Suprapubic skin (tissue), 4 donors: Measurements from ENCODE around the gene ZNF394.

Experiments used
- CTCF ChIP-seq, 2 donors: fragments of 200-600 bp in 1 of 2; fragments of 450-650 bp in 1 of 2; sonication (generic) in 1 of 2; IDR thresholded peaks; one replicate each; pipeline ENCODE4 v1.5.1; 2016 to 2019; ENCODE audit warnings: antibody characterized with exemption in 2 of 2, mild to moderate bottlenecking in 1 of 2, moderate library complexity in 1 of 2
- POLR2A ChIP-seq, 2 donors: fragments of 450-650 bp; IDR thresholded peaks; one replicate each; pipeline ENCODE4 v1.6.1; 2017; ENCODE audit warnings: antibody characterized with exemption in 2 of 2, mild to moderate bottlenecking in 2 of 2, moderate library complexity in 2 of 2
- POLR2AphosphoS5 ChIP-seq, 3 donors: sonication (generic); formaldehyde crosslinking; IDR thresholded peaks; one replicate each; pipeline ENCODE4 v1.6.1; 2017; ENCODE audit warnings: antibody characterized with exemption in 3 of 3

DNA sequence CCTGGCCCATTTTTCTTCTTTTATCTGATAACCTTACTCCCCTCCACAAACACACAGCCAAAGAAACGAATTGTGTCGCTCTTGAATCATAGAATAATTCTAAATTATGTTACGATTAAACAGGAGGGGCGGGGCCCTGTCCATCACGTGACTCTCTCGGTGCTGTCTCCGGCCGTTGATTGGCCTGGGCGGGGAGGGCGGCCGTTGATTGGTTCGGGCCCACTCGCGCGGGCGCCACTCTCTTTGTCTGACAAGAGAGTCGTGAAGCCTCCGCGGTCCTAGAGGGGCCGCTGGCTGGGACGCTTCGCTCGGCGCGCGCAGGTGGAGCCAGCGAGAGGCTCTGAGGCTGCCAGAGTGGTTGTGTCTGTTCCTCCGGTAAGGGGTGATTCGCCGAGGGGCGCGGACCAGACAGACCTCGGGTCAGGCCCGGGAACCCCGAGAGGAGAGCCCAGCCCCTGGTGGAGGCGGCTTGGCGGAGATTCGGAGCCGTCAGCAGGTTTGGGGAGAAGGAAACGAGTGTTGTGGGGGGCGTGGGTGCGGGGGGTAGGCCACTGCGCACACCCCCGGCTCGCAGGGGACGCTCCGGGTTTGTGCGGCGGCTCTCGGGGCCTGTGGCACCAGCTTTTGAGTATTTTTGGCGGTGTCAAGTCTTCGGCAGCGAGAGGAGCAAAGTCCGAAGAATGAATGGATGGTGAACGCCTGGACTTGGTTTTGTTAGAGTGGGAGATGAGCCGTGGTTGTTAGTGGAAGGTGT, 27.3 kb downstream of the ZNF394 start, which contains the start of gene ZNF789:
- TF ChIP-seq CTCF (IDR thresholded peaks at IDR 0.05) (no peak), POLR2AphosphoS5 (IDR thresholded peaks at IDR 0.05) (no peak), POLR2A (IDR thresholded peaks at IDR 0.05) (no peak)
